HG02970 (cell line): ENCODE data around the gene TBC1D2.

Experiments
- ATAC-seq: cut with Tn5 transposase; IDR thresholded peaks from one replicate; pipeline ENCODE4 v1.9.1; 2021; ENCODE audit warnings: mild to moderate bottlenecking, moderate library complexity, moderate number of reproducible peaks; ENCODE audit not compliant: unreplicated experiment, low FRiP score

TBC1D2 gene

DNA sequence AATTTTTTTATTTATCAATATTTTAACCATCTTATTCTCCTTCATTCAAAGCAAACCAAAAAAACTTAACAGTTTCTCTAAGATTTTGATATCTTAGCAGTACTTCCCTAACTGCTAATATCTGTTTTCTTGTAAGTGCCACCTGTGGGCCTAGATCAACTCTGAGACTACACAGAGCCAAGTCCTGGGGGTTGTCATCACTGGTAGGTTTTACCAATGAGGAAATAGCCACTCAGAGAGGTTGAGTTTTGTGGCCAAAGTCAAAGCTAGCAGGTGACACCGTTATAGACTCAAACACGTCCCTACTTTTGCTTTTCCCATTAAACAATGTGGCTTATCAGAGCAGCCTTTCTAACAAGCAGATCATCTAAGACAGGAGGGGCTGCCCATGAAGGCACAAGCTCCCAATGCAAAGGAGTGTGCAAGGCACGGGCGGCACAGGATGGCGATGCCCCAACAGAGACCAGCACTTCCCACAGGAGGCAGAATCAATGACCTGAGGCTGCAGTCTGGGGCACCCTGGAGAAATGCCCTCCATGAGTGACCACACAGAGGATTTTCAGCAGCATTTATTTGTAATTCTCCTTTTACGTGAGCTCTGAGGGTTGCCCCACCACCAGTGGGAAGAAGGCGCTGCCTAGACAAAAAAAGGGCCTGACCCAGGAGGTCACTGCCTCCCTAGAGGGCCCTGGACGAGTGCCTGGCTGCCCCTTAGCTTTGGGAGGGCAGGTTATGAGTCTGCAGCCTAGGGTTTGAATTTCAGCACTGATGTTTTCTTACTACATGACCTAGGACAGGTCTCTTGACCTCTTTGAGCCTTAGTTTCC, 7.4 kb downstream of the TBC1D2 start:
- no peak for ATAC-seq

DNA sequence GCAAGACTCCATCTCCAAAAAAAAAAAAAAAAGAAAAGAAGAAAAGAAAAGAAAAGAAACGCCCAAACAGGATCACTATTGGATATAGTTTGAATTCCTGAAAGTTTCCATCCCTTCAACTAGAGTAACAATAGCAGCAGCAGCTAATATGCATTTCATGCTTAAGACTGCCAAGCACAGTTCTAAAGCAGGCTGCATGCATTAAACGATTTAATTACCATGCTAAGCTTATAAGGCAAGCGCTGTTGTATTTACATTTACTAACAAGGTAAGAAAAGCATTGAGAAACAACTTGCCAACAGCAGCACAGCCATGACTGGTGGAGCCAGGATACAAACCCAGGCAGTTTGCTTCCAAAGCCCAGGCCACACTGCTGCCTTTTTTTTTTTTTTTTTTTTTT, 13.0 kb downstream of the TBC1D2 start:
- ATAC-seq = no peak

DNA sequence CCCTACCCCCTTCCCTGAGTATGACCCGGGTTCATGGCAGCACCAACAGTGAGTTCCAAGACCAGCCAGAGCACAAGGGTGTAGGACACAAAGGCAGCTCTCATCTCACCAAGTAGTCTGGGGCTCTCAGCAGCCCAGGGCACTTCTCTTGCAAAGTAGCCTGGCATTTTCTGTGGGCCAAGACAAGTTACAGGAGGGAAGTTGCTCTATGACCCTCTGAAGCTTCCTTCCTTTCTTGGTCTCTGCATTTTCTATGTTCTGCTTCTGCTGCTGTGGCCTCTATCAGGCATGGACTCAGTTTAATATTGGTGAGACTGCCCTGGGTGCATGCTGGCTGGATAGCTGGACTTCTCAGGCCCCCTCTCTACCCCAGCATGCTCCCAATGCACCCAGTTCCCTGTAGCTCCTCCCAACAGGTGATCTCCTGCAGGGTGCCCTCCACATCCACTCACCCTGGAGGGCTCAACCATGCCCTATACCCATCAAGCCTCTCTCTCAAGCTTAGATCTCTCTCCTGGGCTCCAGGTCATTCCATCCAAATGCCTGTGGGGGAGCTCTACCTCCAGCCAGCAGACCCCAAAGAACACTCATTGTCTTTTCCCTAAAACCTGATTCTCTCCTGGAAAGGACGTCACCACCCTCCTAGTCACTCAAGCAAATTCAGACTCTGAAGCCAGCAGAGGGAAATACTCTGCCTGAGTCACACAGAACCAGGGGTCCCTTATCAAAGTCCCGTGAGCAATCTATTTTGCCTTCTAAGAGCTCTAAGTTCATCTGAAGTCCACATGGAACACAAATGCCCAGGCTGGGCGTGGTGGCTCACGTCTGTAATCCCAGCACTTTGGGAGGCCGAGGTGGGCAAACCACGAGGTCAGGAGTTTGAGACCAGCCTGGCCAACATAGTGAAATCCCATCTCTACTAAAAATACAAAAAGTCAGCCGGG, 13.8 kb downstream of the TBC1D2 start:
- ATAC-seq = no peak

DNA sequence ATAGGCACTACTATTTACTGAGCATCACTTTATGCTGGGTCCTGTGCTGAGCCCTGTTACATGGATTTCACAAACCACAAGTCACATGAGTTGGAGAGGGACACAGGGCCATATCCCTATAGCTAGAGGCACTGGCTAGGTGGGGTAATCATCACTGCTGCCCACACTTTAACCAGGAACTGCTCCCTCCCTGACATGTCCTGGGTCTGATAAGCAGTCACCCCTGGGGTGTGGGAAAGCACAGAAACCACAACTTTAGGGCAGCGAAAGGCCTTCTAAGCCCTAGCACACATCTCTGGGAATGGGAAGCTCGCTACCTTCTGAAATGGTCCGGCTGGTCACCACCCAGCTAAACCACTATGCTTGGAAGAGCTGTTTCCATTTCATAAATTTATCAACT, 15.0 kb downstream of the TBC1D2 start:
- no peak for ATAC-seq

DNA sequence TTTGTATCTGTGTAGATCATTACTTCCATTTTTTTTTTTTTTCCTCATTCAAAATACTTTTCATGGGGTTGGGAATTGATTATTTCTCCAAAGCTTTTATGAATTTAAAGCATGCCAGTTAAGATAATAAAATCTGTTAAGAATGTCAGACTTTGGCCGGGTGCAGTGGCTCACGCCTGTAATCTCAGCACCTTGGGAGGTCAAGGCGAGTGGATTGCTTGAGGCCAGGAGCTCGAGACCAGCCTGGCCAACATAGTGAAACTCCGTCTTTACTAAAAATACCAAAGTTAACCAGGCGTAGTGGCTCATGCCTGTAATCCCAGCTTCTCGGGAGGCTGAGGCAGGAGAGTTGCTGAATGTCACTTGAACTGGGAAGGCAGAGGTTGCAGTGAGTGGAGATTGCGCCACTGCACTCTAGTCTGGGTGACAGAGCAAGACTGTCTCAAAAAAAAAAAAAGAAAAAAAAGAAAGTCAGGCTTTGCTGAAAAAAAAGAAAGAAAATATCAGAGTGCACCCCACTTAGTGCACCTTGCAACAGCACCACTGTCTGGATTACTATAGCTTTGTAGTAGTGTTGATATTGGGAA, 18.5 kb downstream of the TBC1D2 start:
- ATAC-seq = no peak

DNA sequence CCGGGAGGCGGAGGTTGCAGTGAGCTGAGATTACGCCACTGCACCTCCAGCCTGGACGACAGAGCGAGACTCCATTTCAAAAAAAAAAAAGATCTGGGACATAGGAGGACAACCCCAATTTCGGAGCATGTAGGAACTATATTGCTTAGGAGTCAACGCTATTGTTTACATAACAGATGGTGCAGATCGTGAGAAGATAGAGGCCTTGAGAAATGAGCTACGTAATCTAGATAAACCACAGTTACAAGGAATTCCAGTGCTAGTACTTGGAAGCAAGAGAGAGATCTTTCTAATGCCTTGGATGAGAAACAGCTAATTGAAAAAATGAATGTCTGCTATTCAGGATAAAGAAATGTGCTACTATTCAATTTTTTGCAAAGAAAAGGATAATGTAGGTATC, 20.3 kb downstream of the TBC1D2 start:
- no peak for ATAC-seq

DNA sequence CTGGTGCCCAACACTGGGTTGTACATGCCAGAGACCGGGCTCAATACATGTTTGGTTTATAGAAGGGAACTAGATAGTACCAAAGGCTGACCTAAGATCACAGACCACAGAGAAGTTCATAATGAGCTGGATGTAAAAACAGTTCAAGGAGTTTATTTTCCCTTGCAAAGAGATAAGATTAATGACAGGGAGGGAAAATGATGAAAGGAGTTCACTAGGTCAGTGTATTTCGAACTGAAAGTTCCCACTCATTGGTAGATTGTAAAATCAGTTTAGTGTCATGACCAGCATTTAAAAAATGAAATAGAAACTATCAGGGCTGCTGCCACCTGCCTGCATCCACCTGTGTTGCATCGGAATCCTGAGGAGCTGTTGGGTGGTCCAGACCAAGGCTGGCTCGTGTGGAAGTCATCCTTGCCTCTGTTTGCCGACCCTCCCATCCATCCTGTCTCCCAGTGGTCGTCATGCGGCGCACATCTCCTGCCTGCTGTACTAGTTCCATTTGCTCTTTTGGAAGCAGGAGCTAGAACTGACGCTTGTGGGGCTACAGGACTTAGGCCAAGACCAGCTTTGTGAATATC, 21.1 kb downstream of the TBC1D2 start:
- no peak for ATAC-seq

DNA sequence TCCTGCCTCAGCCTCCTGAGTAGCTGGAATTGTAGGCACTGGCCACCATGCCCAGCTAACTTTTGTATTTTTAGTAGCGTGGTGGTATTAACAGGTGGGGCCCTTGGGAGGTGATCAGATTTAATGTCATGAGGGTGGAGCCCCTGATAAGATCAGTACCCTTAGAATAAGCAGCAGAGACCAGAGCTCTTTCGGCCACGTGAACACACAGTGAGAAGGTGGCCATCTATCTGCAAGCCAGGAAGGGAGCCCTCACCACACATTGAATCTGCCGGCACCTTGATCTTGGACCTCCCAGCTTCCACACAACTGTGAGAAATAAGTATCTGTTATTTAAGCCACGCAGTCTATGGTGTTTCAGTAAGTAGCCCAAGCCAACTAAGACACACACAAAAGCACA, 22.5 kb downstream of the TBC1D2 start:
- ATAC-seq = no peak

DNA sequence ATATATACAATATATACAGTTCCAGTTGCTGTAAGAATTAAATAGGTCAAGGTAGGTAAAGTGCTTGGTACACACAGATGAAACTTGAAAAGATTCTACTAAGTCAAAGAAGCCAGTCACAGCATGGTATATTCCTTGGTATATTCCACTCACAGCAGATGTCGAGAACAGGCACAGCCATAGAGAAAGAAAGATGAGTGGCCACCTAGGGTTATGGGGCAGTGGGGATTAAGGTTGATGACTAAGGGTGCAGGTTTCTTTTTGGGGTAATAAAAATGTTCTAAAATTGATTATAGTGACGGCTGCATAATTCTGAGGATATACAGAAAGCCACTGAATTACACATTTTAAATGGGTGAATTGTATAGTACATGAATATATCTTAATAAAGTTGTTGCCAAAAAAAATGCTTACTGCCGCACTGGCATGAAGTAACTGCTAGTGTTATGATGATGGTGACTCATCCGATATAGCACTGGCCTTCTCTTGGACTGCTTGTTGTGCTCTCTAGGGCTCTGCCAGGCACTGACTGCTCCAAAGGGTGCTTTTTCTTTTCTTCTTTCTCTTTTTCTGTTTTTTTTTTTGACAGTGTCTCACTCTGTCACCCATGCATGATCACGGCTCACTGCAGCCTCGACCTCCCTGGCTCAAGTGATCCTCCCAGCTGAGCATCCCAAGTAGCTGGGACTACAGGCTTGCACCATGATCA, 23.5 kb downstream of the TBC1D2 start:
- no peak for ATAC-seq

DNA sequence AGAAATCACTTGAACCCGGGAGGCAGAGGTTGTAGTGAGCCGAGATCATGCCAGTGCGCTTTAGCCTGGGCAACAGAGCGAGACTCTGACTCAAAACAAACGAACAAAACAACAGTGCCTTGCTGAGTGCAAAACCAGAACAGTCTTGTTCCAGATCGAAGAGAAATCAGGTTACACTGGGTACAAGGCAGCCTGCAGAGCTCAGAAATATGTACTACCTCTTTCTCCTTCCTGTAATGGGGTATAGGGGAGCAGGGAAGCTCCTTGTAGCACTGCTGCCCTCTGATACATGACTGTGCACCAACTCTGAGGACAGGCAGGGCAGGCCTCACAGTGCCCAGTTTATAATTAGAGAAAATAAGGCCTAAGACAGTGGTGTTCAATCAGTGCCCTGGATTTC, 24.7 kb downstream of the TBC1D2 start:
- ATAC-seq = no peak

DNA sequence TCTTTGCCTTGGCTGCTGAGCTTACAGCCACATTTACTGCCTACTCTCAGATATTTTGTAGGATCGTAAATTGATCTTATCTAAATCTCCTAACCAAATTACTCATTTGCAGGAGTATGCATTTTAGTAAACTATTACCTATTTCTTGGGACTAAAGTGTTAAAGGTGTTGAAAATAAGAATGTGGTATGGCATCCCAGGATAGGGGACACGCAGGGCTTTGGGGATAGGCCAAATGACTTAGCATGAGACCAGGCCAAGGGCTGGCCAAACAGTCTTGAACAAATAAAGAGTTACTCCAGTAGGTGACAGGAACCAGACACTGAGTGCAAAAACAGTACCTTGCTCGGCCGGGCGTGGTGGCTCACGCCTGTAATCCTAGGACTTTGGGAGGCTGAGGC, 25.1 kb downstream of the TBC1D2 start:
- no peak for ATAC-seq

DNA sequence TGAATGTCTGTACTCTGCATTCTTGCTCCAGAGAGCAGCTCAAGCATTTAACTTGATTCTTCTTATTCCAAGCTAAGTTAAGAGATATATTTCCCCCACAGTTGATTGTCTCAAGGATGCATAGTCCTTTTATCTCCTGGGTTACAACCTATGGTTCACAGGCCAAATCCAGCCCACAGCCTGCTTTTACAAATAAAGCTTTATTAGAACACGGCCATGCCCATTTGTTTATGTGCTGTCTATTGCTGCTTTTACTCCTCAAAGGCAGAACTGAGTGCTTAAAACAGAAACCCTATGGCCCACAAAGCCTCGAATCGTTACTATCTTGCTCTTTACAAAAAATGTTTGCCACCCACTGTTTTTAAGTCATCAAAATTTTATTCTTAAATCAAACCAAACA, 25.8 kb downstream of the TBC1D2 start:
- no peak for ATAC-seq

DNA sequence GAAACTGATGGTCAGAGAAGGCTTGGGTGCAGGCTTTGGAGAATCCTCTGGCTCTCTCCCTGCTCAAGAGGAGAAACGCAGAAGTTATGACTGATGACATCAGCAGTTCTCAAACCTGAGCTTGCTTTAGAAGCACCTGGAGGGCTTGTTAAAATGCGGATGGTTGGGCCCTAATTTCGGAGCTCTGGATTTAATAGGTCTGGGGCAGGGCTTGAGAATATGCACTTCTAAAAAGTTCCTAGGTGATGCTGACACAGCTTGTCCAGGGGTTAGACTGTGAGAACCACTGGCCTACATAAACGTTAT, 26.4 kb downstream of the TBC1D2 start:
- no peak for ATAC-seq

DNA sequence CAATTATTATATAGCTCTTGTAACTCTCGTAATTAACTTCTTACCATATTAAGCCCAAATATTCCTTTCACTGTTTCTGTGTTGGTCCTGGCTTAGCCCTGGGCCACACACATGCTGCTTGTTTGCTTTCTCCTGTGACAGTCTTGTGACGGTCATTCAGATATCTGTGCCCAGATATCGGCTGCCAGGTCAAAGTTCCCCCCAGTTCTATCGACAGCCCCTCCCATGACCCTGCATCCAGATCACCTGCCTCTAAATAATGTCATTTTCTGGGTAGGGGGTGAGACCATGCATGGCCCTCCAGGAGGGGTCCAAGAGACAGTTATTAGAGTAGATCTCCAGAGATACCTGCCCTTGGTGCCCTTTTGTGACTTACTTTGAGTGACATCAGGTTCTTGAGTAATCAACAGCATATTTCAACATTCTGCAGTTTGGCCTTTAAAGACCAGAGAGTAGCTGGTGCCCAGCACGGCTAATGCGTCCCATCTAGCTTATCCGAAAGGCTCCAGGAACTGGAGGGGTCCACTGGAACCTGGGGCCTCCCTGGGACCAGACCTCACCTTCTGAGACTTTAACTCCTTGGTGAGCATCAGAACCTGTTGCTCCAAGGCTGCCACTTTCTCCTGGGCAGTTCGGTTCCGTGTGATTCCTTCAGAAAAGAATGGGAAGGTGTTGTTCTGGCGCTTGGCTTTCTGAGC, 26.9 kb downstream of the TBC1D2 start:
- ATAC-seq = no peak

DNA sequence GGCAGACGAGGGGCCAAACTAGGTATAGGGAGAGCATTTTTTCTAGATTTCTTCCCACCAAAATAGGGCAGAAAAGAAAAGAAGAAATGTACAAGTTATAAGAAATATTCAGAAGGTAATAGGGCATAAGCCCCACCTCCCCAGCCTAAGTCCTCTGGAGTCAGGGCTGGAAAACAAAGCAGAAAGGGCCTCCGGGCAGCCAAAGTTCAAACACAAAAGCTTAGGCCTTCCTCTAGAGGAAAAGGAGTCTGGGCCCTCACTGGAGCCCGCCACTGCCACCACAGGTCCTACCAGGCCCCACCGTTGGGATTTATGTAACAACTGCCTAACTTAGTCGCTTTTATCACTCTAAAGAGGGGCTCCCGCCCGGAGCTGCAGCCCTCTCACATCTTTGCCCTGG, 27.6 kb downstream of the TBC1D2 start:
- ATAC-seq = no peak

DNA sequence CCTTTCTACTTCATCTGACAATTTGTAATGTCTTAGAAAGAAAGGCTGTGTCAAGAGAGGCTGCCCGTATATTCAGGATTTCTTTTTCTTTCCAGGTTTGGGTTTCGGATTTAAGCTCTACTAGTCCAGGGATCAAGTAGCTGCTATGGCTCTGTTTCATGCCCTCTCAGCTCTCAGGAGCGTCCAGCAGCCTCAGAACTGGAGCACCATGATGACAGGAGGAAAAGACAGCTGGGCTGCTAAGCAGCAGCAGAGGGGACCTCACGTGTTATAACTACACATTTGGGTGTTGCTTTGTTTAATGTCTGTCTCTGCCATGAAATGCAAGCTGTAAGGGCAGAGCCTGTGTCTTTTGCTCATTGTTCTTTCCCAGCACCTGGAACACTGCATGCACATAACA, 28.5 kb downstream of the TBC1D2 start:
- no peak for ATAC-seq

DNA sequence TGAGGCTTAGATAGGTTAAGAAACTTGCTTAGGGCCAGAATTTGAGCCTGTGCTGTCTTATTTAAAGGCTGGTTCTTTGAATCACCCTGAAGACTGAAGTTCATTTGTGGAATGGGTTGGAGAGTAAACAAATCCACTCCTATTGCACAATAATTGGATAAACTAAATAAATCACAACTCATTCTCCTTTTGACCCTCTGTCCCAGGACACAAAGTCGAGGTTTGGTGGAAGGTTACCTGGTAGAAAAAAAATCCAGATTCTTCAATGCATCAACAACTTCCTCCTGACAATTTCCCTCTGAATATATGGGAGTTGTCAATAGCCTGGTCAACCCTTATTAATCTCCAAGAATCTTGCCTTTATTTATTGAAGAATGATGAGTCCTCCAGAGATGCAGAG, 28.9 kb downstream of the TBC1D2 start:
- ATAC-seq = no peak

DNA sequence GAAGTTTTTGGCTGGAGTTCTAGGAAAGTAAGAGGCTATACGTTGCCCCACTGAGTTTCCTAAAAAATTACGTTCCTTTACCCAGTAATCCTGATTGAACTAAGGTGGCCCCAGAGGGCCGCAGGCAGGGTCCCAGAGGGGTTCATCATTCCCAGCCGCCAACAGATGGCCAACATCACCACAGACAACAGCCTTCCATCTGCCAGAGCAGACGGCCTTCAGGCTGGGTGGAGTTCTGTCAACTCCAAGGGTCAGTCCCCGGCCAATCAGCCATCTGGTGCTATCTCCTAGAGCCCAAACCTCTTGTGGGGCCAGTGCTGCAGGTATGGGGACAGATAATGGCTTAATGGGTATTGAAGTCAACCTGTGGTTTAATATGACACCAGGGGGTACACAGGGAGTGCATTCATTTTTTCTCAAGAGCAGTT, 30.4 kb downstream of the TBC1D2 start:
- no peak for ATAC-seq

DNA sequence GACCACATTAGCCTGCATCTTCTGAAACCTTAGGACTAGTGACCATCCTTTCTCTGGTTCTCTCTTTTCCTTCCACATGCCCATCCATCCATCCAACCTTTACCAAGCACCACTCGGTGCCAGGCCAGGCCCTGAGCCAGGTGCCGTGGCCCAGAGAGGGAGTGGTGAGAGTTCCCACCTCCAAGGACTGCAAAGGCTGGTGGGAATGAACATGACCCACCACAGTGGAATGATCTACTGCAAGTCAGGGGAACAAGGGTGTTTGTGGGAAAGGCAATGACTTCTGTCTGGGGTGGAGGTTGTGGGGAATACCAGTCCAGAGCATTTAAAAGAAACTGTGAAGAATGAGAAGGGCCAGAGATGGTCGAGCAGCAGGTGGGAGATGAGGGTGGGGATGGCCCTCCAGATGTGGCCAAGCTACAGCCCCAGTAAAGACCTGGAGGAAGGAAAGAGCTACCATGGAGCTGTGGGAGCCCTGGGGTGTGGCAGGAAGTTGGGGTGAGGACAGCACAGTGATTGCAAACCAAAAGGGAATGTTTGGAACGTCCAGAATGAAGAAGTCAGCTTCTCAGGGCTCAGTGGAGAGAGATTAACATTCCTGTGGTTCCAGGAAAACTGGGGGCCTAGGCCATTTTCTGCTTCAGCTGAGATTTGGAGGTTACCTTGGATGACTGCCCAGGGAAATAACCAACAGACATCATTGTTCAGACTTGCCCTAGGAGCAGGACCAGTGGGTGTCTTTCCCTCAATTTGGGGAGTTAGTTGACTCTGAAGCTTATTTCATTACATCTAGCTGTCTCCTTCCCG, 32.4 kb downstream of the TBC1D2 start:
- ATAC-seq = no peak
